GM21737 (cell line): ENCODE data around the gene GFRA1.

Experiments
- ATAC-seq: cut with Tn5 transposase; IDR thresholded peaks from one replicate; pipeline ENCODE4 v1.9.1; 2021; ENCODE audit warnings: mild to moderate bottlenecking, moderate library complexity; ENCODE audit not compliant: unreplicated experiment

The GFRA1 gene

GRCh38 chr10:116272440-116273283 lies at the start of gene GFRA1:
Gene GFRA1, minus strand, starts transcription at chr10:116273206. Its CDS starts 1,177 bp downstream, at chr10:116272029.
- ATAC-seq = no peak

DNA sequence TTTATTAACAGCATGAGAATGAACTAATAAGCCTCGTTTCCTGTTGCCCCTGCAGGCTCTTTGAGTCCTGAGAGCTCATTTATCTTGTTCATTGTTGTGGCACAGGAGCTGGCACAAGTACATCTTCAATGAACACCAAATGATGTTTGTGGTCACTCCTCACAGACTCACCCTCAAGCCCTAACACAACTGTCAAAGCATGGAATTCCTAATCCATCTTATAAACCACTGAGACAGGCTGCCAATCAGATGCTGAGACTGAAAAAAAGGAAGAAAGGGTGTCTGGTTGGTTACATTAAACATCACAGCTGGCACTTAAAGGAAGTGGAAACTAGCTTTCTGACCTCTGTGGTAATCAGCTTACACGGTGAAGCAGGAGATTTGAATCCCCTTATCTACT lies 43.5 kb upstream of the GFRA1 start:
- ATAC-seq = no peak

DNA sequence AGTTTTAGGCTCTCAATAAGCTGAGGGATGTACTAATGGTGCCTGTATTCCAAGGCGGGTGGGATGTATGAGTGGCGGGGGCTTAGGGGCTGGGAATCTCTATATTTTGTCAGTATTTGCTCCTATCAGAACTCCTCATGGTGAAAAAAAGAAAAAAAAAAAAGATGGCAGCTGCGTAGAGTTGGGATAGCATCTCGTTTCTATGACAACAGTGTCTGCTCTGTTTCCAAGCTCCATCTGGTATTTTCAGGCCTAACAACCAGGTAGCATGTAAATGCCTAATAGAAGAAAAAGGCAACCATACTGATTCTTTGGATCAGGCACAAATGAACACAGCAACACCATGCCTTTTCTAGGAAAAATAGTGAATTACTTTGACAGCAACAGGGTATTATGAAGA lies 39.5 kb upstream of the GFRA1 start:
- ATAC-seq = no peak

GRCh38 chr10:116311706-116312490 lies 38.9 kb upstream of the GFRA1 start:
- no peak for ATAC-seq

- no peak for ATAC-seq
These were observed 38.0 kb upstream of the GFRA1 start for GRCh38 chr10:116311016-116311415.

DNA sequence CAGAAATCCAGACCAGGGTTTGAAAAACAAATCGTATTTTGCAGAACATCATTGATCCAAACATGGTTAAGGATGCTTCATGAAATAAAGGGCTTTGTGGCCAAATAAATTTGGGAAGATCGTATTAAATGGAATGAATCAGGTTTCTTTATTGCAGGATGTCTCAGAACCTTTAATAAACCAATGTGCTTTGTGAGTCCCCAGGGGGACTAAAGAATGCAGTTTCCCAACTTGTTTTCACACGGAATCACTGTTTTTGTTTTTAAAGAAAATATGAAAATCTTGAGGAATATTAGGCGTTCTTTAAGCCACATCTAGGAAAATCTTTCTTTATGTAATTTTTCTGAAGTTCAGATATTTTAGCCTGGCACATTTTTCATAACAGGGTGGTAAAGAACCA lies 34.4 kb upstream of the GFRA1 start:
- no peak for ATAC-seq

- ATAC-seq = no peak
These were observed 33.8 kb upstream of the GFRA1 start for GRCh38 chr10:116306847-116307246.

GRCh38 chr10:116304923-116305322 lies 31.9 kb upstream of the GFRA1 start:
- ATAC-seq = no peak

DNA sequence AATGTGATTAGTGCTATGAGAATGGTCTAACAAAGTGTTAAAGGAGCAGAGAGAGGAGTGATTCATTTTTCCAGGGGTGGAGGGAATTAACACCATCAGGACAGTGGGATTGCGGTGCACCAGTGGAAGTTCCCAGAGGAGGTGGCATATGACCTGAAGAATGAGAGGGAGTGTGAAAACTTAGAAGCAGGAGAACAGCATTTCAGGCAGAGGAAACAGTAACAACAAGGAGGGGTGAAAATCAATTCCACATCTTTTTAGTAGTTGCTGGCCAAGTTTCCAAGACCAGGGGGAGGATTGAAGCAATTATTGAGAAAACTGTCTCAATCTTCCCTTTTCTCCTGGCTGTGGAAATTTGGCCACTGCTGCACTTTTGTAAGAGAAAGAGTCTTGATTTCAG lies 27.5 kb upstream of the GFRA1 start:
- no peak for ATAC-seq

DNA sequence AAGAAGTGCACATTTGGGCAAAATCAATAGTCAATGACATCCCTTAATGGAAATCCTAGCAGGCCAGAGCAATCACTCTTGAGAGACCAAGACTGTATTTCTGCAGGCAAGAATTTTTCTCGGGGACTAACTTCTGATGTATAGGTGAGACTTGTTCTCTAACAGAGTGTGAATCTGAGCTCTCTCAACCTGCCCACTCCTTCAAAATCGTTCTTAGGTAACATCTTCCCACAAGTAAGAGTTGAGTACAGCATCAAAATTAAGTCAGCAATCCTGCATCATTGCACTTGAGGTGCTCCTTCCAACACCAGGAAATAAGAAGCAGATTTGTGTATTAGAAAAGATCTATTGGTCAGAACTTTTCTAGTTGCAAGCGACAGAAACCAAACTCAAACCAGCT lies 25.6 kb upstream of the GFRA1 start:
- ATAC-seq = no peak

- no peak for ATAC-seq
These were observed 23.3 kb upstream of the GFRA1 start for GRCh38 chr10:116296291-116296721.

DNA sequence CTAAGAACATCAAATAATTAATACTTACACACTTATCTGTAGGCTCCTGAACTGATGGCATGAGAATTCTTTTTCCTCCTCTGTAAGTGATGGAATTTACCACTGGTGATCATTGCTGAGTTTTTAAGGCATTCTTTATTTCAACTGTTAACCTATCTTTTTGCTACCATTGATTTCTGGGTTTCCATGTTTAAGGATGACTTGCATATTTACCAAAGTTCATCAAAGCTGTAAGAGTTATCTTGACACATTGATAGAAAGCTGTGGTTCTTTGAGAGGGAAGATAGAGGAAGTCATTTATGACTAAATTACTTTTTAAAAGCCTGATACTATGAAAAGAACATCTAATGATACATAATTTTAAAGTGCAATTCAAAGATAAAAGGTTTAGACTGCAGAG lies 19.5 kb upstream of the GFRA1 start:
- ATAC-seq = no peak

GRCh38 chr10:116289652-116290051 lies 16.6 kb upstream of the GFRA1 start:
- no peak for ATAC-seq

- ATAC-seq = no peak
These were observed 15.0 kb upstream of the GFRA1 start for GRCh38 chr10:116287906-116288501.

DNA sequence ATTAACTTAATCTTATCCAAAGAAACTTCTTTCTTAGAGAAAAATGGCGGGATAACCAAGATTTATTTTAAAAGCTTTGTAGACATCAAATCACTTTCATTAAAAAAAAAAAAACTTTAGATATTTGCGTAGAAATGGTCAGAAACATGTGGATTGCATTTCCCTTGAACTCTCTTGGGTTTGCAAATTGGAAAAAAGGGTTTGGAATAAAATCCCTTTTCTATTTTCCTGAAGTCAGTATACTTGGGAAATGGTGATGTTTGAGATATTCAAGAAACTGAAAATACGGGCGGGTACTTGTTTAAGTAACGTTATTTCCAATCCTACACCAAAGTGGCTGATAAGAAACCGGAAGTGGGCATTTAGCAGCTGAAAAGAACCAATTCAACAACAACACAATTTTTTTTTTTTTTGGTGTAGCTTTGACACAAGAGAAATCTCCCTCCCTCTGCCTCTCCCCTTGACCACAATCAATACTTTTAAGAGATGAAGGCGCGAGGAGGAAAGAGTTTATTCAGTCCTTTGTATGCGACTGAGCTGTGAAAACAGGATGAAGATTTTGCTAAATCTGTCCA lies 13.7 kb upstream of the GFRA1 start:
- ATAC-seq = no peak

DNA sequence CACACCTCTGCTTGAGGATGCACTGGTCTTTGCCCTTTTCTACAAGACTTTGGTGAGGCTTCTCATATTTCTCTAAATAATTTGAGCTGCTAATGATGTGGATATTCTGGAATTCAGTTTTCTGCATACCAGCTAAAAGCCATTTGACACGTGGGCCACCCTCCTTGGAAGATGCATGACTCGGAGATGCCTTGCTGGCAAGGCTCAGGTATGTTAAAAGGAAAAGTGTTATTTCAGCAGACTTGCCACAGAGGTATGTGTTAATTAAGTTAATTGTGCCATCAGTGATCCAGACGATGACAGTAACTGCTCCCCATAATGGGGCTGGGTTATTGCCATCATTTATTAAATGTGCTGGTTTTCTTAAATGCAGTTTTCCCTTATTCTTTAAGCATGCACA lies 8.8 kb upstream of the GFRA1 start:
- no peak for ATAC-seq

DNA sequence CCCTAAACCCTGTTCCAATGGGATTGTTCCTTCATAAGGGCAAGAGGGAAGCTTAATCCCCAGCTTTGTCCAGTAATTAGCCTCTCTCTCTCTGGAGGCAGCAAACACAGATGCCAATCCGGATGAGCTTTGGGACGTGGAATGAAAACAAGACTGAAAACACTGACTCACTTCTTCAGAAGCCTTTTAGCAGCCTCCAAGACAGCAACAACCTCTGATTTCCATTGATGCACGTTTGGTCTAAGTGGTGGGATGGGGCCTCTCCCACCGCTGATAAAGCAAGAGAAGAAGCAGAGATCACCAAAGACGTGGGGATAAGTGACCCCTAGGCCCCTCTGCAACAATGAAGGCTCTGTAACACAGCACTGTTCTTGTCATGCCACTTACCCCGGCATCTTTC lies 5.8 kb upstream of the GFRA1 start:
- no peak for ATAC-seq

DNA sequence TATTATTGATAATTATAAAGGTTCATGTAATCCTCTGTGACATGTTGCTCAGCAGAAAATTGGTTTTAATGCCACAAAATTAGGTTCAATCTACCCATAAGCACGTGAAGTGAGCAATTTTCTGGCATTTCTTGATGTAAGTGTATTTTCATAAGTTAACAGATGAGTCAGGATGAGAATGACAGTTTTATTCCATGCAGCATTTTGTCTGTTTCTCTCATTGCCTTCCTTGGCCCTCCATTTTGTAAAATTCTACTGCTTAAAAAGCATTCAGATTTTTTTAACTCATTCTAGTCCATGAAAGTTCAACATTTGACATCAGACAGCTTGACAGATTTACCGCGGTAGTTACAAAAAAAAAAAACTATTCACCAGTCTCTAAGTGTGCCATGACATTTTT lies 4.0 kb upstream of the GFRA1 start:
- ATAC-seq = no peak

DNA sequence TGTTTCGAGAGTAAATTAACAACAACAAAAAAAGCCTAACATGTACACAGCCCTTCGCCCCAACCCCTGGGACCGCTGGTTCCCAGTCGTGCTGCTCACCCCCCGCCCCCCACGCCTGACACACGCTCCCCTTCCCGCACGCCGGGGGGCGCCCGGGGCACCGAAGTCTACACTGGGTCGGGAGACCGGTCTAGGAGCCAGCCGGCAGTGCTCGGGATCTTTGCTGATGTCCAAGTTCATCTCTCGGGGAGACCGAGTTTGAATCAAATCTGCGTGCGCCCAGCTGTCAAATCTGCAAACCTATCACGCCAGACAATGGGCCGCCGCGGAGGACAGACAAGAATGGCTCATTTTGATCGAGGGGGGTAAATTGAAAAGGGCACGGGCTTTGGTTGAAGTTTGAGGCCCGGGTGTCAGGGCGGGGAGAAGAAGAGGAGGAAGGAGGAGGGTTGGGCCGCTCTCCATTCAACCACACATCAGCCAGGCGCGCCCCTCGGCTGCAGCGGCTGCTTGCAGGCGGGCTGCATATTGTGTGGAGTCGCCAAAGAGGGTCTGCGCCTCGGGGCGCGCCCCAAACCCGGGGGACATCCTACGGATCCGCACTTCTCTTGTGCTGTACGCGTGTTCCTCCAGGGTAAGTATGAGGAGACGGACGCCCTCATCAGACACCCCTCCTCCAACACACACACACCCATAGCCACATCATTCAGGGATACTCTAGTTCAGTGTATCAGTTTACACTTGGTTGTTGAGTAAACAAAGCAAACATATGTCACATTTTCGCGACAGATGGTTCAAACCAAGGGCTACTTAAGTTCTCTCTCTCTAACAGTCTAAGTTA lies 1.3 kb upstream of the GFRA1 start:
- ATAC-seq = no peak

- ATAC-seq = no peak
These were observed 1.2 kb downstream of the GFRA1 start for GRCh38 chr10:116271593-116272439.
